ENCODE measurements around the gene LRRC36.

LRRC36 gene

GRCh38 chr16:67396159-67397035 lies 69.8 kb downstream of the LRRC36 start:
- peak; percentile 78 for DNase-seq (ENCODE audit: low read depth, low spot score)
- in situ Hi-C loops (cut with HindIII; ENCODE audit: low sequenced_read_pairs) = no loop called here
- H3K4me3 ChIP-seq (ENCODE audit: low read depth, low read length) = no peak overlapping the region
- TF ChIP-seq CTCF (IDR thresholded peaks at IDR 0.05; ENCODE audit: low read depth, low read length) = no peak

GRCh38 chr16:67397036-67397801 lies 70.6 kb downstream of the LRRC36 start:
- no peak for TF ChIP-seq CTCF (IDR thresholded peaks at IDR 0.05; ENCODE audit: low read depth, low read length)
- no peak for DNase-seq (ENCODE audit: low read depth, low spot score)
- in situ Hi-C loops (cut with HindIII; ENCODE audit: low sequenced_read_pairs) = no loop called here
- H3K4me3 ChIP-seq (ENCODE audit: low read depth, low read length) = no peak overlapping the region

- TF ChIP-seq CTCF (IDR thresholded peaks at IDR 0.05; ENCODE audit: low read depth, low read length) = no peak
- no peak for DNase-seq (ENCODE audit: low read depth, low spot score)
- in situ Hi-C loops (cut with HindIII; ENCODE audit: low sequenced_read_pairs) = no loop called here
- H3K4me3 ChIP-seq (ENCODE audit: low read depth, low read length) = no peak overlapping the region
Measured at GRCh38 chr16:67397812-67398545, 71.4 kb downstream of the LRRC36 start.

GRCh38 chr16:67398546-67399217 lies 72.1 kb downstream of the LRRC36 start:
- no peak for TF ChIP-seq CTCF (IDR thresholded peaks at IDR 0.05; ENCODE audit: low read depth, low read length)
- in situ Hi-C loops (cut with HindIII; ENCODE audit: low sequenced_read_pairs) = no loop called here
- DNase-seq (ENCODE audit: low read depth, low spot score) = no peak
- no peak overlapping the region for H3K4me3 ChIP-seq (ENCODE audit: low read depth, low read length)

GRCh38 chr16:67399218-67399733 lies 72.7 kb downstream of the LRRC36 start:
- no peak overlapping the region for H3K4me3 ChIP-seq (ENCODE audit: low read depth, low read length)
- TF ChIP-seq CTCF (IDR thresholded peaks at IDR 0.05; ENCODE audit: low read depth, low read length) = peak; percentile 78
- no peak for DNase-seq (ENCODE audit: low read depth, low spot score)
- in situ Hi-C loops (cut with HindIII; ENCODE audit: low sequenced_read_pairs) = no loop called here
